GM10248 (cell line): ENCODE measurements around the gene UBE2O.

ENCODE experiments used
- CTCF ChIA-PET: fragments of 300-600 bp; sonication (Branson Sonifier 250); formaldehyde crosslinking; extraction: SDS; loops from one replicate; lab custom pipeline; 2021; ENCODE audit warnings: antibody characterized with exemption; lab: Yijun Ruan, JAX
- POLR2A ChIA-PET: fragments of 350-650 bp; sonication (Branson Sonifier 250); formaldehyde crosslinking; extraction: SDS; loops from one replicate; lab custom pipeline; 2020; ENCODE audit warnings: antibody characterized with exemption; lab: Yijun Ruan, JAX
- DNase-seq: peaks from one replicate; pipeline ENCODE4 v3.0.0; 2012; ENCODE audit errors: extremely low spot score
- CTCF ChIP-seq: IDR thresholded peaks from 2 replicates; pipeline ENCODE4 v1.5.1; 2012; ENCODE audit warnings: mild to moderate bottlenecking, low read depth; ENCODE audit errors: extremely low read depth, missing control alignments, control extremely low read depth

The UBE2O gene

GRCh38 chr17:76386966-76387765, 65.8 kb downstream of the UBE2O start:
- no peak for TF ChIP-seq CTCF
- CTCF ChIA-PET = interaction anchor here (0.9 to 7.7 kb wide), 14 partner anchors 9 to 379 kb away, joined by 3 to 109 read pairs (median 4); partner anchors contain the start of gene UBE2O
- POLR2A ChIA-PET = no interaction called here
- DNase-seq = no peak

GRCh38 chr17:76385892-76386786, 66.8 kb downstream of the UBE2O start:
- POLR2A ChIA-PET = no interaction called here
- DNase-seq = peak; percentile 93
- CTCF ChIA-PET = interaction anchor here (0.8 to 7.7 kb wide), 33 partner anchors 7 to 481 kb away, joined by 3 to 109 read pairs (median 5); partner anchors contain the start of genes MRPL38 and PRPSAP1
- peak; percentile 85 for TF ChIP-seq CTCF

GRCh38 chr17:76384987-76385891, 67.7 kb downstream of the UBE2O start:
- POLR2A ChIA-PET = no interaction called here
- DNase-seq = no peak
- TF ChIP-seq CTCF = no peak
- CTCF ChIA-PET = interaction anchor here (0.8 to 7.7 kb wide), 36 partner anchors 8 to 480 kb away, joined by 3 to 109 read pairs (median 4); partner anchors contain the start of genes MRPL38 and PRPSAP1

GRCh38 chr17:76384222-76384986, 68.5 kb downstream of the UBE2O start, which contains the start of gene SPHK1:
SPHK1 (plus strand) TSS chr17:76384609; CDS start chr17:76385645, 1,036 bp downstream.
- POLR2A ChIA-PET = interaction anchor here (1.3 kb wide), 1 partner anchor 116 kb away, joined by 4 read pairs; no protein-coding TSS in a partner anchor
- DNase-seq = peak; percentile 90
- CTCF ChIA-PET = interaction anchor here (0.9 to 7.7 kb wide), 32 partner anchors 8 to 479 kb away, joined by 3 to 109 read pairs (median 5); partner anchors contain the start of genes MRPL38 and PRPSAP1
- TF ChIP-seq CTCF = no peak

- ChIA-PET POLR2A (interaction anchor here (1.3 kb wide), 1 partner anchor 115 kb away, joined by 4 read pairs; no protein-coding TSS in a partner anchor), CTCF (interaction anchor here (0.9 to 7.7 kb wide), 15 partner anchors 10 to 370 kb away, joined by 3 to 109 read pairs (median 4); partner anchors contain the start of gene PRPSAP1)
- peak; percentile 62 for DNase-seq
- peak; percentile 6 for TF ChIP-seq CTCF
Observed at GRCh38 chr17:76383546-76384221, 69.3 kb downstream of the UBE2O start.
